ENCODE measurements around the gene RBM46. TPM values are rescaled to one million over a fixed set of nuclear protein-coding genes. Genes with fewer than 3 reads are reported as not detected.
A peak's percentile ranks its signal among the peaks of the same experiment; 100 is the strongest.

RBM46 gene
- total RNA-seq, 4 donors from 2014 or later = 0.39 TPM; not detected in 3

GRCh38 chr4:154739111-154739510 is 42.0 kb upstream of the RBM46 start:
- Histone ChIP-seq H3K4me3 (no peak overlapping the region), H3K4me1 (peaks cover 0 to 31% (median 13%) of the 10 kb centered on the region in 4 donors), H3K27ac (peak overlapping the region in 1 of 4 donors; percentile 40), H3K27me3 (peaks cover 0 to 21% of the 10 kb centered on the region in 2 donors), H3K36me3 (no peaks in the 10 kb centered on the region), H3K9me3 (no peaks in the 10 kb centered on the region)
- DNase-seq (ENCODE audit: low spot score in 2 of 2) = no peak
- TF ChIP-seq, protein P1, sequence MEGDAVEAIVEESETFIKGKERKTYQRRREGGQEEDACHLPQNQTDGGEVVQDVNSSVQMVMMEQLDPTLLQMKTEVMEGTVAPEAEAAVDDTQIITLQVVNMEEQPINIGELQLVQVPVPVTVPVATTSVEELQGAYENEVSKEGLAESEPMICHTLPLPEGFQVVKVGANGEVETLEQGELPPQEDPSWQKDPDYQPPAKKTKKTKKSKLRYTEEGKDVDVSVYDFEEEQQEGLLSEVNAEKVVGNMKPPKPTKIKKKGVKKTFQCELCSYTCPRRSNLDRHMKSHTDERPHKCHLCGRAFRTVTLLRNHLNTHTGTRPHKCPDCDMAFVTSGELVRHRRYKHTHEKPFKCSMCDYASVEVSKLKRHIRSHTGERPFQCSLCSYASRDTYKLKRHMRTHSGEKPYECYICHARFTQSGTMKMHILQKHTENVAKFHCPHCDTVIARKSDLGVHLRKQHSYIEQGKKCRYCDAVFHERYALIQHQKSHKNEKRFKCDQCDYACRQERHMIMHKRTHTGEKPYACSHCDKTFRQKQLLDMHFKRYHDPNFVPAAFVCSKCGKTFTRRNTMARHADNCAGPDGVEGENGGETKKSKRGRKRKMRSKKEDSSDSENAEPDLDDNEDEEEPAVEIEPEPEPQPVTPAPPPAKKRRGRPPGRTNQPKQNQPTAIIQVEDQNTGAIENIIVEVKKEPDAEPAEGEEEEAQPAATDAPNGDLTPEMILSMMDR (IDR thresholded peaks at IDR 0.05) = no peak
- TF ChIP-seq POLR2A (IDR thresholded peaks at IDR 0.05) (no peak), EP300 (IDR thresholded peaks at IDR 0.05) (no peak)

DNA sequence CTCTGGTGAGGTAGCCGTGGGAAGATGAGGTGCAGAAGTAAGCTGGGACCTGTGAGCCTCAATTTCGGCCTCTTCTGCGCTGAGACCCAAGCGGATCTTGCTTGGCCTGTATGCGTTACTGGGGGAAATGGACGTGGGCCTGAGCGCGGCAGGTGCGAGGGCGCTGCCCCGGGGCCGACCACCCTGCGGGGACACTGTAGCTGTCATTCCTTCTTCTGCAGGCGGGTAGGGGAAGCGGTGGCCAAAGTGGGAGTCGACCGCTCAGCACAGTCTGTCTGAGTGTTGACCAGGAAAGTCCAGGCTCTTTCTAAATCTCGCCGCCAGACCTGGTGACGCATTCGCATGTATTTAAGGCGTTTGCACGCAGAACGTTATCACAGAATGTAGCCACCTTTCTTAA is 40.6 kb upstream of the RBM46 start:
- Histone ChIP-seq H3K27me3 (peaks cover 0 to 34% of the 10 kb centered on the region in 2 donors), H3K4me1 (peaks cover 0 to 39% (median 13%) of the 10 kb centered on the region in 4 donors), H3K36me3 (no peaks in the 10 kb centered on the region), H3K27ac (no peak overlapping the region), H3K4me3 (no peak overlapping the region), H3K9me3 (no peaks in the 10 kb centered on the region)
- TF ChIP-seq EP300 (IDR thresholded peaks at IDR 0.05) (no peak), POLR2A (IDR thresholded peaks at IDR 0.05) (no peak)
- TF ChIP-seq, protein P1 (IDR thresholded peaks at IDR 0.05) = no peak
- 63 to 70% methylated on average over 24 of the region's 24 CpGs for WGBS, 2 donors
- DNase-seq (ENCODE audit: low spot score in 2 of 2) = no peak

GRCh38 chr4:154741131-154741665 is 39.9 kb upstream of the RBM46 start:
- Histone ChIP-seq H3K36me3 (no peaks in the 10 kb centered on the region), H3K9me3 (no peaks in the 10 kb centered on the region), H3K27ac (no peak overlapping the region), H3K27me3 (peaks cover 0 to 36% of the 10 kb centered on the region in 2 donors), H3K4me1 (peaks cover 0 to 39% (median 13%) of the 10 kb centered on the region in 4 donors), H3K4me3 (peak overlapping the region in 3 of 4 donors; percentile 40 to 64 (median 62))
- no peak for DNase-seq (ENCODE audit: low spot score in 2 of 2)
- WGBS, 2 donors = 18 to 21% methylated on average over 20 of the region's 20 CpGs
- TF ChIP-seq POLR2A (IDR thresholded peaks at IDR 0.05) (no peak), EP300 (IDR thresholded peaks at IDR 0.05) (no peak)
- TF ChIP-seq, protein P1 (IDR thresholded peaks at IDR 0.05) = no peak

DNA sequence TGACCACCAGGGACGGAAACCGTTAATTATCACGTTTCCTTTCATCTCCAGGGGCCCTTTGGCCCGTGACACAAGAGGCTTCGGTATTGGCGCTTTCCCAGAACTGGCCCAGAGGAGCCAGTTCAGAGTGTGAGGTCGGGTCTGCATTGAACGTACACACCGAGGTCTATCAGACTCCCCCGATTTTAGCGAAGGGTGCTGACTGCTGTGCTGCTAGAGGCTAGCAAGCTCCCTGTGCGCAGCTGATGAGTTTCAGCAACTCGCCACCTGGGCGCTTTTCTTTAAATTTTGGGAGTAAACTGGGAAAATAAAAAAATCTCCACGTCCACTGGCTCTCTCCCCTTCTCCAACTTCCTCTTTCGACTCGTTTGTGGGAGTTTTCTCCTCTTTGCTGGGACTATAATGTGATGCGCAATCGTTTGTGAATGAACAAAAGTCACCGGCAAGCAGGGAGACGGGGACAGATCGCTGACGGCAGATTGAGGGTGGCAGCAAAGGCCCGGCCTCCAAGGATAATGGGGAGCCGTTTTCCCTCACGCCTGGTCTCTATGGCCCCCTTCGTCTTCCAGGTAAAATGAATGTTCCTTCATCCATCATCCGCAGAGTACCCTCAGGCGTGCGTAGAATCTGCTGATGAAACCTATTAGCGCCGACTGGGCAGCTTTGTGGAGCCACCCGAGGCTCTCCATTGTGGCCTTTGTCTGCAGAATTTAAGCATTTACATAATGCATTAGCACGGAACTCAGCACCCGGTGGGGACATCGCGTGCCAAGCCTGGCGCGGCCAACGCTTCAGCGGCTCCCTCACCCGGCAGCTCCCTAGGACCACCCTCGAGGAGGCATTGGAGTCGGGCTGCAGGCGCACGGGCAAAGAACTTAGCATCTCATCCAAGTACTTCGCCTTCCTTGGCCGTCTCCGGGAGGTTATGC is 38.9 kb upstream of the RBM46 start:
- Histone ChIP-seq H3K9me3 (no peaks in the 10 kb centered on the region), H3K36me3 (no peaks in the 10 kb centered on the region), H3K27ac (peak overlapping the region in 1 of 4 donors; percentile 3), H3K4me3 (peak overlapping the region; percentile 31 to 64 (median 51)), H3K4me1 (peaks cover 0 to 39% (median 13%) of the 10 kb centered on the region in 4 donors), H3K27me3 (peaks cover 0 to 36% of the 10 kb centered on the region in 2 donors)
- no peak for DNase-seq (ENCODE audit: low spot score in 2 of 2)
- 1 to 2% methylated on average over 49 of the region's 49 CpGs for WGBS, 2 donors
- TF ChIP-seq EP300 (IDR thresholded peaks at IDR 0.05) = no peak
- TF ChIP-seq, protein P1 (IDR thresholded peaks at IDR 0.05) = no peak
- TF ChIP-seq POLR2A (IDR thresholded peaks at IDR 0.05) = no peak
